Activated CD4-positive, CD25-positive, alpha-beta regulatory T cell treated with anti-CD3 and anti-CD28 coated beads, Interleukin-2, amount 50 U/mL, for 16 hours (primary cell): ENCODE measurements around the gene SIMC1.
A peak's percentile ranks its signal among the peaks of the same experiment; 100 is the strongest.
"Not testable (repeated sequence)": the region's sequence is repeated elsewhere in the genome, so short reads cannot be mapped to it uniquely, and the experiment has no call there.

Source experiments
- DNase-seq: peaks from one replicate; pipeline ENCODE4 v3.0.0-alpha.2; 2020; ENCODE audit warnings: low read depth, low spot score

Gene SIMC1

GRCh38 chr5:176237971-176238644, at the start of gene SIMC1:
Gene SIMC1 (plus strand): TSS chr5:176238424. CDS start chr5:176238509, 85 bp downstream.
- peak; percentile 3 for DNase-seq

GRCh38 chr5:176188506-176189193, 49.6 kb upstream of the SIMC1 start:
- DNase-seq: no peak

- no peak for DNase-seq
Measured at GRCh38 chr5:176189857-176190256, 48.4 kb upstream of the SIMC1 start.

- DNase-seq: no peak
Measured at GRCh38 chr5:176190886-176191755, 47.1 kb upstream of the SIMC1 start.

GRCh38 chr5:176192094-176192721, 46.0 kb upstream of the SIMC1 start:
- DNase-seq: no peak

GRCh38 chr5:176192722-176193117, 45.5 kb upstream of the SIMC1 start:
- not testable (repeated sequence) for DNase-seq

- DNase-seq: not testable (repeated sequence)
Measured at GRCh38 chr5:176193636-176194035, 44.6 kb upstream of the SIMC1 start.

GRCh38 chr5:176194238-176195083, 43.8 kb upstream of the SIMC1 start:
- DNase-seq: not testable (repeated sequence)

- not testable (repeated sequence) for DNase-seq
Measured at GRCh38 chr5:176195084-176195413, 43.2 kb upstream of the SIMC1 start.

GRCh38 chr5:176195487-176196207, 42.6 kb upstream of the SIMC1 start:
- not testable (repeated sequence) for DNase-seq

GRCh38 chr5:176196781-176197180, 41.4 kb upstream of the SIMC1 start:
- not testable (repeated sequence) for DNase-seq

GRCh38 chr5:176197234-176197858, 40.9 kb upstream of the SIMC1 start:
- DNase-seq: not testable (repeated sequence)

GRCh38 chr5:176198299-176198698, 39.9 kb upstream of the SIMC1 start:
- not testable (repeated sequence) for DNase-seq

GRCh38 chr5:176198991-176199733, 39.1 kb upstream of the SIMC1 start:
- DNase-seq: not testable (repeated sequence)

- DNase-seq: not testable (repeated sequence)
Measured at GRCh38 chr5:176199803-176200399, 38.3 kb upstream of the SIMC1 start.

- DNase-seq: no peak
Measured at GRCh38 chr5:176201811-176202210, 36.4 kb upstream of the SIMC1 start.

GRCh38 chr5:176203086-176203485, 35.1 kb upstream of the SIMC1 start:
- no peak for DNase-seq

GRCh38 chr5:176203535-176203934, 34.7 kb upstream of the SIMC1 start:
- DNase-seq: not testable (repeated sequence)
